Large intestine (tissue), 3 donors: ENCODE measurements around the gene SH3TC1. TPM values are rescaled to one million over a fixed set of nuclear protein-coding genes. Genes with fewer than 3 reads are reported as not detected.
A peak's percentile ranks its signal among the peaks of the same experiment; 100 is the strongest.

Experiments
- DNase-seq, 2 donors: peaks; one replicate each; pipeline versions ENCODE4 v3.0.0 to v3.0.0-alpha.2; 2013
- H3K27ac ChIP-seq: one replicate; pipeline ENCODE4 v1.5.1; 2013; ENCODE audit warnings: low read length
- H3K27me3 ChIP-seq: 2 replicates; pipeline ENCODE4 v1.6.1; 2013; ENCODE audit warnings: low read length; ENCODE audit not compliant: control insufficient read depth, insufficient read depth
- H3K36me3 ChIP-seq: 2 replicates; pipeline ENCODE4 v1.6.1; 2013; ENCODE audit warnings: low read length; ENCODE audit not compliant: control insufficient read depth, insufficient read depth
- H3K4me1 ChIP-seq: one replicate; pipeline ENCODE4 v1.6.1; 2013; ENCODE audit warnings: low read length; ENCODE audit not compliant: control insufficient read depth, insufficient read depth
- H3K4me3 ChIP-seq: one replicate; pipeline ENCODE4 v1.5.1; 2013; ENCODE audit warnings: low read length
- H3K9me3 ChIP-seq: one replicate; pipeline ENCODE4 v1.6.1; 2013; ENCODE audit warnings: mild to moderate bottlenecking, low read depth, low read length, moderate library complexity; ENCODE audit not compliant: control insufficient read depth
- WGBS: methylation state at CpG from one replicate; pipeline ENCODE4 v1.1.5; 2013; ENCODE audit warnings: low lambda C conversion rate; ENCODE audit not compliant: insufficient coverage; 5-methylcytosine and 5-hydroxymethylcytosine counted together
- polyA plus RNA-seq: library from polyadenylated mRNA; unstranded; fragments of 120-200 nt; gene quantifications from one replicate; pipeline ENCODE4 v1.2.1, GENCODE V29; 2013

SH3TC1 gene
- polyA plus RNA-seq, 1 donor: 21.1 TPM

DNA sequence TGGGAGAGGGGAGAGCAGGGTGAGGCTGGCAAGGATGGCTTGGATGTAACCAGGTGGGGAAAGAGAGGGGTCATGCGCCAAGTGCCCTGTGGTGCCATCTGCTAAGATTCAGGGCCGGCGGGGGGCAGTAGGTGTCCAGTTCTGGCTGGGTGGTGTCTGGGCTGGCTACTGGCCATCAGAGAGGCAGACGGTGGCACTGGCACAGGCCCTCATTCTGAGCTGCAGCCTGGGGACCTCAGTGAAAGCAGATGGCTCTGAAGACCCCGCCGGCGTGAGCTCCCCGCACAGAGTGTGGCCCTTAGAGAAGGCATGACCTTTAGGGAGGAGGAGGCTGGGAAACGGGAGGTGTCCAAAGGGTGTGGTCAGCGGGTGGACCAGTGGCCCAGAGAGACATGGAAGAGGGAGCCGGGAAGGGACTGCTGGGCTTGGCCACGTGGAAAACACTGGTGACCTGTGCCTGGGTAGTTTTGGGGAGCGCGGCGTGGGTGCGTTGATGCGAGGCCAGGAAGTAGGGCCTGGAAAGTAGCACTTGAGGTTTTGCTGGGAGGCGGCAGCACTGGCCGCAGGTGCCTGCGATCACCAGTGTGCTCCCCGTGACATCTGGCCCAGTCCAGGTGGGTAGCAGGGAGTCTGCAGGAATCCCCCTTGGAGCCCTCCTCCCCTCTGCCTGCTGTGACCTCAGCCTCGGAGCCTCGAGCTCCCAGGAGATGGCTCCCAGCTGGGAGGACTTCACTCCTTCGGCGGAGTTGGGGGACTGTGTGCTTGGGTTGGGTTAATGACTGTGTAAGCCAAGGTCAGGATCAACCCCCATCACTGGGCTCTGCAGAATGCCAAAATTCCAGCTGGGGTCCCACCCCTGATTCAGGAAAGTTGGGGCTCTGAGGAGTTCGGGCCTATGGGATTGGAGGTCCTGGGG is 9.3 kb upstream of the SH3TC1 start:
- Histone ChIP-seq H3K4me1 (peaks cover 6% of the 10 kb centered on the region), H3K36me3 (no peaks in the 10 kb centered on the region), H3K4me3 (no peak overlapping the region), H3K9me3 (no peaks in the 10 kb centered on the region), H3K27me3 (no peaks in the 10 kb centered on the region), H3K27ac (no peak overlapping the region)
- no CpG with 5 or more reads among the region's 26 CpGs for WGBS
- DNase-seq: no peak

DNA sequence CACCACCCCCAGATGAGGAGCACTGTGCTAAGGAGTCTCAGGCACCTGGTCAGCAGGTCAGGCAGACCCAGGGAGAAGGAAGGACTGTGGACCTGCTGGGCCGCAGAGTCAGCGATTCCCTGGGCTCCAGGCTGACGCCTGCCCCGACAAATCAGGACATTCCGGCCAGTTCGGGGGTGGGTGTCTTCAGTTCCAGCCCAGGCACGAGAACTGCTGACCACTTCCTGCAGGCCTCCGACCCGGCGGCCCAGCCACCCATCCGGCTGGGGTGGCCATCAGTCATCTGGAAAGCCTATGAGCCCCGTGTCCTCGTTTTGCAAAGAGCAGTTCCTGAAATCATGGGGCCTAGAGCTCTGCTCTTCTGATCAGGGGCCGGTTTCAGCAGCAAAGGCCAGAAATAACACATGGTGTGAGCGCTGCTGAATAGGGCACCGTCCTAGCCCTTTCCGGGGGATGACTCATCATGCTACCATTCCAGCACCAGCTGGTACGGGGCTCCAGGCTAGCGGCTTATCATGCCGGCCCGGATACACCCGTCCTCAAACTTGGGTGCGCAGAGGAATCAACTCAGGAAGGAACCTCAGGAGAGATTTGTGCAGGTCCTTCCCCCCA is 7.8 kb upstream of the SH3TC1 start:
- H3K27me3 ChIP-seq: no peaks in the 10 kb centered on the region
- peaks cover 6% of the 10 kb centered on the region for H3K4me1 ChIP-seq
- WGBS: no CpG with 5 or more reads among the region's 23 CpGs

DNA sequence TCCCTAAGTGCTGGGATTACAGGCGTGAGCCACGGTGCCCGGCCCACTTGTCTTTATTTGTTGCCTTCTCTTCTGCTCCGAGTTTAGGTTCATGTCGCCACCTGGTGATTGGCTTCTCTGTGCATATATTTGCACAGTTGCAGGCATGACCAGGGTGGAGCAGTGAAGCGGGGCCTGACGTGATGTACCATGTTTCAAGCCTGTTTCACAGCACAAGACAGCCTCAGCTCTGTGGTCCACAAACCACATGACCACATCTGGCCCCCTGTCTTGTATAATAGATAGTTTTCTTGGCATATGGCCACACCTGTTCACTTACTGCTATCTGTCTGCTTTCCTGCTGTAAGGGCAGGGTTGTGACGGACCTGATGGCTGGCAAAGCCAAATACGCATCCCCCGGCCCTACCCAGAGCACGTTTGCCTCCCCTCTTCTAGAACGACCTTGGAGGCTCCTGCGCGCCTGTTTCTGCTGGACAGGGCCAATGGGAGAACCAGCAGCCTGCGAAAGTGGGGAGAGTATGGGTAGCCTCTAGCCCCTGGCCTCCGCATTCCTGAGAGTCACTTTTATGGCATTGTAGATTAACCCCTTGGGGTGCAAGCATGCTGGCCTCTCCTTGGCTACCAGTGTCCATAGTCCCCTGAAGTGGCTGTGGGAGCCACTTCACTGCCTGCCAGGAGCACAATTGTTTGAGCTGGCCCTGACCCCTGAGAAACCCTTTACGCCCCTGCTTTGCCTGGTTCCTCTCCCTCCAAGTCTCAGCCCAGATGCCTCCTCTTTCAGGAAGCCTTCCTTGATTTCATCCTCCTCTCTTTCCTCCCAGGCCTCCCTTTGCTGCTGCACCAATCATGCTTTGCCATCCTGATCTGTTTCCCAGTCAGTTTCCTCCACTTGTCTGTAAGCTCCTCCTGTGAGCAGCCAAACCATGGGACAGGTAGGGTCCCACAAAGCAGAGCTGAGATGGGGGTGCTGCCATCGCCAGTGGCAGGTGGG is 6.0 kb upstream of the SH3TC1 start:
- Histone ChIP-seq H3K4me3 (no peak overlapping the region), H3K27ac (peak overlapping the region; percentile 46), H3K9me3 (no peaks in the 10 kb centered on the region), H3K27me3 (no peaks in the 10 kb centered on the region), H3K4me1 (peaks cover 6% of the 10 kb centered on the region), H3K36me3 (no peaks in the 10 kb centered on the region)
- no CpG with 5 or more reads among the region's 18 CpGs for WGBS
- DNase-seq: peak; percentile 77 to 83

More for the DNA sequence above, 7.8 kb upstream of the SH3TC1 start:
- no peak for DNase-seq
- peak overlapping the region; percentile 55 for H3K27ac ChIP-seq
- H3K36me3 ChIP-seq: no peaks in the 10 kb centered on the region
- H3K9me3 ChIP-seq: no peaks in the 10 kb centered on the region
- no peak overlapping the region for H3K4me3 ChIP-seq

DNA sequence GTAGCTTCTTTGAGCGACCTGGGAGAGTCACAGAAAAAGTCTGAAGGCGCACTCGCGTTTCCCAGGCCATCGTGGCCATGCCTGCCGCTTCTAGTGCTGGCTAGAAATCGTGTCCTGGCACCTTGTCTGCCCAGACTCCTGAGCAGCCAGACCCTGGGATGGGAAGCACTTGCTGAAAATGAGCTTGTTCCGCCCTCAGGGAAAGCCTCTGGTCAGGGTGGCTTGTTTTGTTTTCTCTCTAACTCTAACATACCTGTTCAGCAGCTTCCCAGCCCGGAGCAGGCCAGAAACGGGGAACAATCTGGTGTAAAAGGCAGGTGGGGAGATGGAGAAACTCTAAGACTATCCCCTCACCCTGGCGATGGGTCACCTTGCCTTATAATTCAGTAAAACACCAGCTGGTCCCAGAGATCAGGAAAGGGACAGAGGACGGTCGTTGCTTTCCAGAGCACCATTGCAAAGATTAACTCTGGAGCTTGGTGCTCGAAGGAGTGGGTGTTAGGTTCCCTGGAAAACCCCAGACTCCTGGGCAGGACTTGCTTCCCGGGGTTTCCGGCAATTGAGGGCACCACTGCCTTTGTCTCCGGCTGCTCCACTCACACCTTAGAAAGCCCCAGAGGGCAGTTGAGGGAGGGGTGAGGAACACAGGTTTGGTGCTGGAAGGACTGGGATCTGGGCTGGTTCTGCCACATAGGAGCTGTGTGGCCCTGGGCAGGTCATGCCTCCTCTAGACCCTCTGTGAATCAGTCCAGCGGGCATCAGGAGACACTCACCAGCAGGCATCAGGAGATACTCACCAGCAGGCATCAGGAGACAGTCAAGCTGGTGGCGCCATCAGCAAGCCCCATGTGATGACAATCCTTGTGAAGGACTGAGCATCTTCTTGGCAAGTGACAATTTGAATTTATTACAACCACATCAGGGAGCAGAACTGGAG is 4.5 kb upstream of the SH3TC1 start:
- Histone ChIP-seq H3K4me3 (no peak overlapping the region), H3K4me1 (peaks cover 17% of the 10 kb centered on the region), H3K27me3 (no peaks in the 10 kb centered on the region), H3K36me3 (no peaks in the 10 kb centered on the region), H3K9me3 (no peaks in the 10 kb centered on the region), H3K27ac (no peak overlapping the region)
- no peak for DNase-seq
- WGBS: no CpG with 5 or more reads among the region's 19 CpGs

DNA sequence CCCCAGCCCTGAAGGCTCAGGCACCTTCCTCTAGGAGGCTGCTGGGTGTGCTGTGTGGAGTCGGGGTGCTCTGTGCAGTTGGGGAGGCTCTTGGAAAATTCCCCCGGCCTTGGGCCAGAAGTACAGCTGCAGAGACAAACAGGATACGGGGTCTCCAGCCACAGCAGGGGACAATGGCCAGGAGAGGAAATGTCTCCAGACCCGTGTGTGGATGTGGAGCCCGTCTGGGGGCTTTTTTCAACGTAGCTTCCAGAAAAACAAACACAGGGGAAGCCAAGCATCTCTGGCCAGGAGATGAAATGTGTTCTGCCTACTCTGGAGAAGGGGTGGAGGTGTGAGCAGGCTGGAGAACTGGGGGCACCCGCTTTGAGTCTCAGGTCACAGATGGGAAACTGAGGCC is 3.7 kb upstream of the SH3TC1 start:
- peaks cover 25% of the 10 kb centered on the region for H3K4me1 ChIP-seq

GRCh38 chr4:8195841-8196458 is 3.1 kb upstream of the SH3TC1 start:
- Histone ChIP-seq H3K27me3 (no peaks in the 10 kb centered on the region), H3K4me1 (peaks cover 29% of the 10 kb centered on the region)

More for the DNA sequence above, 3.7 kb upstream of the SH3TC1 start:
- no peak for DNase-seq
- Histone ChIP-seq H3K27me3 (no peaks in the 10 kb centered on the region), H3K36me3 (no peaks in the 10 kb centered on the region), H3K27ac (no peak overlapping the region), H3K4me3 (no peak overlapping the region), H3K9me3 (peaks cover 3% of the 10 kb centered on the region)
- no CpG with 5 or more reads among the region's 7 CpGs for WGBS

DNA sequence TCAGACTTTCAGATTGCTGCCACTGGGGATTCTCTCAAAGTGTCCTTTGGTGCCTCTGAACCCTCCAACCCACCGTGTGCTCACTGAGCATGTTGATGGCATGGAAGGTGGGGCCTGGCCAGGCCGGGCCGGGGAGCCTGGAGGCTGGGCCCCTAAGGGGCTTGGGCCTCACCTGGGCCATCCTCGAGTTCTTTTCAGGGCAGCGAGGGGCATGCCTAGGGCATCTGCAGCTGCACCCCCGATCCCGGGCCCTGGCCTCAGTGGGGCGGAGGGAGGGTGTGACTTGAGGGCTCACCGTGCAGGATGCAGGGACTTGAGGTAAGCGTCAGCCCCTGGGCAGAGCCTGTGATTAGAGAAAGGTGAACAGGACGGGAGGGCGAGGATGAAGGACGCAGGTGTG is 1.6 kb upstream of the SH3TC1 start:
- Histone ChIP-seq H3K27me3 (no peaks in the 10 kb centered on the region), H3K27ac (no peak overlapping the region), H3K36me3 (no peaks in the 10 kb centered on the region), H3K4me3 (no peak overlapping the region), H3K4me1 (peaks cover 45% of the 10 kb centered on the region), H3K9me3 (peaks cover 3% of the 10 kb centered on the region)
- no peak for DNase-seq
- no CpG with 5 or more reads among the region's 13 CpGs for WGBS

More at GRCh38 chr4:8195841-8196458, 3.1 kb upstream of the SH3TC1 start:
- Histone ChIP-seq H3K9me3 (peaks cover 3% of the 10 kb centered on the region), H3K27ac (no peak overlapping the region), H3K36me3 (no peaks in the 10 kb centered on the region), H3K4me3 (no peak overlapping the region)
- DNase-seq: no peak
- 80% methylated on average over 2 of the region's 20 CpGs for WGBS

DNA sequence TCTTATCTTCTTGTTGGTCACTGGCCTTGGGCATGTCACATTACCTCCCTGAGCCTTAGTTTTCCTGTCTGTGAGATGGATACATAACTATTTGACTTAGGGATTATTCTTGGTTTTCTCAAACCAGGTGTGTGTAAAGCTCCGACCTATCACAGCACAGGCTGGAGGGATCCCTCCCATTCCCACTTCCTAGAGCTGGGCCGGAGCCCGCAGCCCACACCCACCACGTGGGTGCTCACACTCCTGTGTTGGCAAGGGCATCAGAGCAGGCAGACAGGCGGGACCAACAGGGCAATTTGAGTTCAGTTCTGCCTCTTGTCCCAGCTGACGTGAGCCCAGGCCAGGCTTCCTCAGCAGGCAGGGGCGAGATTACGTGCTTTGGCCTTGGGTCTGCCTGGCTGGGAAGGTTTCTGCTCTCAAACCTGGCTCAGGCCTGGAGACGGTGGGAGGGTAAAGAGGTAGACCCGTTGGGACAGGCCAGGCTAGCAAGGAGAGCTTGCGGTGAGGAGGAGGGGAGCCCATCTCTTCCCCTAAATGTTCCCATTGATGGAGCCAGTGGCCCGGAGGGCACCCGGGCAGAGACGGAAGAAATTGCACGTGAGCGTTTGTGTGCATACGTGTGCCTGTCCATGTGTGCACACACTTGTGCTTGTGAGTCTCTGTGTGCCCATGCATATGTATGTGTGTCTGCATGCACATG is 734 bp upstream of the SH3TC1 start:
- Histone ChIP-seq H3K27ac (peak overlapping the region; percentile 93), H3K9me3 (peaks cover 3% of the 10 kb centered on the region), H3K27me3 (no peaks in the 10 kb centered on the region), H3K4me3 (no peak overlapping the region), H3K4me1 (peaks cover 47% of the 10 kb centered on the region), H3K36me3 (no peaks in the 10 kb centered on the region)
- no peak for DNase-seq
- no CpG with 5 or more reads among the region's 17 CpGs for WGBS
